Central memory CD8-positive, alpha-beta T cell (primary cell): ENCODE measurements around the gene POLA1.
A peak's percentile ranks its signal among the peaks of the same experiment; 100 is the strongest.

Experiments used
- ATAC-seq: fragments of 150-1000 bp; cut with Tn5 transposase; replicated peaks from 2 replicates; pipeline ENCODE4 v1.10.0; 2022; ENCODE audit warnings: mild to moderate bottlenecking, moderate FRiP score, moderate number of reproducible peaks; ENCODE audit not compliant: poor library complexity, severe bottlenecking; ENCODE audit errors: extremely low read depth
- DNase-seq, 2 donors: peaks; one replicate each; pipeline ENCODE4 v3.0.0; 2021; ENCODE audit warnings: low spot score in 2 of 2
- H3K27ac Mint-ChIP-seq: one replicate; pipeline ENCODE4 v1.8.0; 2022; ENCODE audit warnings: low read depth, mild to moderate bottlenecking, moderate library complexity, mixed read lengths
- H3K27me3 Mint-ChIP-seq: one replicate; pipeline ENCODE4 v1.8.0; 2022; ENCODE audit warnings: mixed read lengths
- H3K36me3 Mint-ChIP-seq: one replicate; pipeline ENCODE4 v1.8.0; 2022; ENCODE audit warnings: mild to moderate bottlenecking, moderate library complexity, mixed read lengths; ENCODE audit not compliant: insufficient read depth
- H3K4me1 Mint-ChIP-seq: one replicate; pipeline ENCODE4 v1.8.0; 2022; ENCODE audit warnings: mixed read lengths
- H3K4me3 Mint-ChIP-seq: one replicate; pipeline ENCODE4 v1.8.0; 2022; ENCODE audit warnings: mild to moderate bottlenecking, moderate library complexity, mixed read lengths
- H3K9me3 Mint-ChIP-seq: one replicate; pipeline ENCODE4 v1.8.0; 2022; ENCODE audit warnings: mixed read lengths

Gene POLA1

DNA sequence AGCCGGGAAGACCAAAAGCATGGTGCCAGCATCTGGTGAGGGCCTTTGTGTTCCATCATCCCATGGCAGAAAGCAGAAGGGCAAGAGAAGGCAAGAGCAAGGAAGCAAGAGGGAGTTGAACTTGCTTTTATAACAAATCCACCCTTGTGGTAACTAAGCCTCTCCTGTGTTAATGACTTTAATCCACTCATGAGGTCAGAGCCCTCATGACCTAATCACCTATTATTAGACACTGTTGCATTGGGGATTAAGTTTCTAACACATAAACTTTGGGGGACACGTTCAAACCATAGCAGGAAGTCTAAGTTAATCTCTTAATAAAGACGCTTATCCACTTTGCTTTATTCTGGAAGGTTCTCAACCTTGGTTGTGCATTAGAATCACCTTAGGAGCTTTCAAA, 34.1 kb upstream of the POLA1 start:
- no peaks in the 10 kb centered on the region for H3K27me3 Mint-ChIP-seq
- H3K9me3 Mint-ChIP-seq = no peaks in the 10 kb centered on the region
- no peak overlapping the region for H3K4me3 Mint-ChIP-seq
- ATAC-seq = no peak
- no peaks in the 10 kb centered on the region for H3K4me1 Mint-ChIP-seq
- H3K36me3 Mint-ChIP-seq = no peaks in the 10 kb centered on the region
- no peak overlapping the region for H3K27ac Mint-ChIP-seq
- DNase-seq = no peak

DNA sequence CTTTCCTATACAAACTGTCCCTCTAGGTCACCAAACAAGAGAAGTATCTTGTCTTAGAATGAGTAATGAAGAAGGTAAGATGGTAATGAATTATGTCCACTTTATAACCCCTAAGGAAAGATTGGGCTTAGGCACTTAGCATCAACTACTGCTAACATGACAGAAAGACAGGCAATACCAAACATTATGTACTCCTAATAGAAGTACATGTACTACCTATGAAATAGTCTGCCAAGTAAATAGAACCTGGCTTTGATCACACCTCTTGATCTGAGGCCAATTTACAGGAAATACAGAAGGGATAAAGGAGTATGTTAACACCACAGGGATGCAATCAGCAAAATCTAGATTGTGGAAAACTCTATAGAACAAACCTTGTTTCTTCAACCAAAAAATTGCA, 32.4 kb upstream of the POLA1 start:
- Mint-ChIP-seq H3K36me3 (no peaks in the 10 kb centered on the region), H3K4me1 (no peaks in the 10 kb centered on the region), H3K4me3 (no peak overlapping the region), H3K27me3 (no peaks in the 10 kb centered on the region), H3K27ac (no peak overlapping the region), H3K9me3 (no peaks in the 10 kb centered on the region)
- DNase-seq (no peak), ATAC-seq (no peak)

DNA sequence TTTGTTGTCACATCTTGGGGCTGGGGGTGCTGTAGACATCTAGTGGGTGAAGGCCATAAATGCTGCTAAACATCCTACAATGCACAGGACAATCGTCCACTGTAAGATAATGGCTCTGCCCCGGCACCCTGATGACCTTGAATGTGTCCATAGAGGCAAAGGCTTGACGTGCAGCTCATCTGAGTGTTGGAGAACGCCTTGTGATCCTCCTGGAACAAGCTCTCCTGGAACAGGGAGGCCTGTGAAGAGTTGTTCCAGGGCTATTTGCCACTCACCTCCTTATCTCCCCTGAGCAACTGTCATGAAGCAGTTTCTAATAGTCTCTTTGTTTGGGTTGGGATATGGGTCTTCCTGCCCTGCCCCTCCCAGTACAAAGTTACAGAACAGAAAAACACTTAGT, 31.4 kb upstream of the POLA1 start:
- ATAC-seq (no peak), DNase-seq (no peak)
- no peaks in the 10 kb centered on the region for H3K36me3 Mint-ChIP-seq
- no peaks in the 10 kb centered on the region for H3K9me3 Mint-ChIP-seq
- no peaks in the 10 kb centered on the region for H3K4me1 Mint-ChIP-seq
- no peak overlapping the region for H3K4me3 Mint-ChIP-seq
- no peak overlapping the region for H3K27ac Mint-ChIP-seq
- H3K27me3 Mint-ChIP-seq = no peaks in the 10 kb centered on the region

DNA sequence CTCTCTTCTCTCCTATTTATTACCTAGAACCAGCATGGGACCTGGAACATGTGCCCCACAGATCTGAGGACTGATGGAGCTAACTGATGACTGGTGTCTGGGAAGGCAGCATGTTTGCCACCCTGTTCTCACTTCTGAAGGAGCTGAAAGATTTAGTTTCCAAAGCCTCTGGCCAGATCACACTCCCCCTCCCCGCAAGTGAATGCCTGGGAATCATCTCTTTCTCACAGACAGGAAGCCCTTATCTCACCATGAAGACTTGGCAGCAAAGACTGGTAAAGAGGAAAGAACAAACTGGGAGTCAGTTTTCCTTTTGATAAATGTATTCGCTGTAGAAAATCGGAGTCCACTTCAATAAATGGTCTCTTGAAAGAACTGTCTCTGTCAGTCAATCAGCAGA, 25.6 kb upstream of the POLA1 start:
- Mint-ChIP-seq H3K27me3 (no peaks in the 10 kb centered on the region), H3K4me3 (no peak overlapping the region), H3K27ac (no peak overlapping the region), H3K36me3 (no peaks in the 10 kb centered on the region), H3K4me1 (no peaks in the 10 kb centered on the region), H3K9me3 (no peaks in the 10 kb centered on the region)
- ATAC-seq = no peak
- DNase-seq = no peak

DNA sequence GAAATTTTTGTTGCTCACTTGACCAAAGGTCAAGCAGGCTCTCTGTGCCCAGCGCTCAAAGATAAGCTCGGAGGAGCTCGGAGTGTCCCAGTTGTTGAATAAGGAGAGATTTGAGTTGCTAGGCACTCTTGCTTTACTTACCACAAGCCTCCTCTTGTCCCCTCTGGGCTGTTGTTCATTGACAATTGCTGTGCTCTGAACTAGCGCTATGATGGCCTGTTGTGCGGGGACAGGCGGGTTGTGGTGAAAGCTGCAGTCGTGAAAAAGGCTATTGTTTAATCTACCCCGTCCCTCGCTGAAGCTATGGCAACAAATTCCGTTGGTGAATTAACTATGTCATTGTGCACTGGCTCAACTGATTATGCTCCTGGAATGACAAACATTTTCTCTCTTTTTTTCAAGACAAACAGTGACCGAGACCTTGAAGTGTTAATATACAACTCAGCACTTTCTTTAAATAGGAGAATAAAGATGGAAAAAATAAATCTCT, 21.0 kb upstream of the POLA1 start:
- DNase-seq (no peak), ATAC-seq (no peak)
- Mint-ChIP-seq H3K27me3 (no peaks in the 10 kb centered on the region), H3K9me3 (no peaks in the 10 kb centered on the region), H3K27ac (no peak overlapping the region), H3K4me1 (no peaks in the 10 kb centered on the region), H3K4me3 (no peak overlapping the region), H3K36me3 (no peaks in the 10 kb centered on the region)

DNA sequence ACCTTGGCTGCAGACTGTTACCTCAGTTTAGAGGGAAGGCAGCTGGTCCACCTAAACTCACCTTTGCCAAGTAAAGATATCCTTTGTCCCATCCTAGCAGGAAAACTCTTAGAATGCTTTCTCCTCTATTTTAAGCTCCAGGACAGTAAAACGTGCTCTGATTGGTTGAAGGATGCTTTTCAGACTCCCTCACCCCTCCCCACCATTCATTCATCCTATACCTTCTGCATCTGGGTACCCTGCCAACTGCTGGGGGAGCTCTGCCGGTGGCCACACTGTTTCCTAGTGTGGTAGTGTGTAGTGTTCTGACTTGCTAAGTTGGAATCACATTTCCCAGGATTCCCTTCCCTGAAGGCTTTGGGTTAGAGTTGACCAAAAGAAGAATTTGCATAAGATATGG, 20.3 kb upstream of the POLA1 start:
- H3K9me3 Mint-ChIP-seq = no peaks in the 10 kb centered on the region
- no peak overlapping the region for H3K27ac Mint-ChIP-seq

DNA sequence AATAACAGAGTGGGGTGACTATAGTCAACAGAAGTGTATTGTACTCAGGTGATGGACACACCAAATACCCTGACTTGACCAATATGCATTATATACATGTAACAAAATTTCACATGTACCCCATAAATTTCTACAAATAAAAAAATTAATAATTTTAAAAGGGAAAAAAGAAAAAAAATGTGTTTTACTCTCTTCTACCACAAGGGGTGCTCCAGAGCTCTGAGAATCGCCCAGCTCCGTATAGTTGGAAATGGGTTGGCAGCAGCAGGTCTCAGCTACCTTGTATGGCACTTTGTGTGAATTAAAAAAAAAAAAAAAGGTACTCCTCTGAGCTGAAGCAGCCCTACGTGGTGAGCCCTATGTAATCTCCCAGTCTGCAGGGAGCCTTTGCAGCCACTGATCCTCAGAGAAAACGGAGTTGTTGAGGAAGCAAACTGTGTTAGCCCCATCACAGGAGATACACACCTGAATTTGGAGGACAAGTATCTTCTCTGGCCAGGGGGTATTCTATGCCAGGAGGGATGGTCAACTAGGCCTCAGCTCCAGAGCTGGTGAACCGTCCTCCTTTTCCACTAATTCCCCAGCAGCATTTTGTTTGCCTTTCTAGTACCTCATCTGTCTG, 17.2 kb upstream of the POLA1 start:
- DNase-seq (no peak), ATAC-seq (no peak)
- no peaks in the 10 kb centered on the region for H3K9me3 Mint-ChIP-seq
- H3K4me3 Mint-ChIP-seq = no peak overlapping the region
- no peaks in the 10 kb centered on the region for H3K36me3 Mint-ChIP-seq
- H3K27ac Mint-ChIP-seq = no peak overlapping the region
- H3K27me3 Mint-ChIP-seq = no peaks in the 10 kb centered on the region
- H3K4me1 Mint-ChIP-seq = no peaks in the 10 kb centered on the region

More for the DNA sequence above, 20.3 kb upstream of the POLA1 start:
- ATAC-seq (no peak), DNase-seq (no peak)
- Mint-ChIP-seq H3K36me3 (no peaks in the 10 kb centered on the region), H3K4me1 (no peaks in the 10 kb centered on the region), H3K27me3 (no peaks in the 10 kb centered on the region), H3K4me3 (no peak overlapping the region)

DNA sequence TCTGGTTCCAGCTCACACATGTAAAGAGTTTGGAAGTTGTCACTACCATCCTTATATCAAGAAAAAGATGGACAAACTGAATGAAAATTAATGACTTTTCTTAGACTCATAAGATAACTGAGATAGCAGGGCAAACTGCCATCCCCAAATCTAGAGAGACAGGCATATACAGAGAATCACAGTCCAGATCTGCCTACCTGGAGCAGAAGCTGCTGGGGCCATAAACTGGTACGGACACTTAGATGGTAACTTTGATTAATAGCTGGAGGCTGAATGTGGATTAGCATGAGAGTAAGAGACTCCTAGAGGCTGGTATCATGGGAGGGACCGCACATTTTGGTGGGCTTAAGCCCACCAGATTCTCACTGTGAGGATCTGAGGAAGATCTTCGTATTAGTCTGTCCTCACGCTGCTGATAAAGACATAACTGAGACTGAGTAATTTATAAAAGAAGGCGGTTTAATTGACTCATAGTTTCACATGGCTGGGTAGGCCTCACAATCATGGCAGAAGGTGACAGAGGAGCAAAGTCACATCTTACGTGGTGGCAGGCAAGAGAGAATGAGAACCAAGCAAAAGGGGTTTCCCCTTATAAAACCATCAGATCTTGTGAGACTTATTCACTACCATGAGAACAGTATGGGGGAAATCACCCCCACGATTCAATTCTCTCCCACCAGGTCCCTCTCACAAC, 10.8 kb upstream of the POLA1 start:
- H3K27ac Mint-ChIP-seq = no peak overlapping the region
- DNase-seq = no peak
- ATAC-seq = no peak
- no peaks in the 10 kb centered on the region for H3K27me3 Mint-ChIP-seq
- no peaks in the 10 kb centered on the region for H3K4me1 Mint-ChIP-seq
- H3K36me3 Mint-ChIP-seq = no peaks in the 10 kb centered on the region
- H3K9me3 Mint-ChIP-seq = no peaks in the 10 kb centered on the region
- H3K4me3 Mint-ChIP-seq = no peak overlapping the region

DNA sequence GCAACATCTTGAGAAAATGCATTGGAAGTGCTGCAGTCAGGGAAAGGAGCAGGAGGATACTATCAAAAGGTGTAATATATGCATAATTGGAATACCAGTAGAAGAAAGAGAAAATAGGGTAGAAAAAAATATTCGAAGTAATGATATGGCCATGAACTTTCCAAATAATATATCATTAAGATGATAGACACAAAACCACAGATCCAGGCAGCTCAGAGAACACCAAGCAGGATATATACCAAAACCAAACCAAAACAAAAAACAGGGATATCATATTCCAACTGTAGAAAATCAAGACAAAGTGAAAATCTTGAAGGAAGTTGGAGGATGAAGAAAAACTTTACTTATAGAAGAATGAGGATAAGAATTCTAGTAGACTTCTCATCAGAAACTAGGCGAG, 9.7 kb upstream of the POLA1 start:
- H3K9me3 Mint-ChIP-seq = no peaks in the 10 kb centered on the region

DNA sequence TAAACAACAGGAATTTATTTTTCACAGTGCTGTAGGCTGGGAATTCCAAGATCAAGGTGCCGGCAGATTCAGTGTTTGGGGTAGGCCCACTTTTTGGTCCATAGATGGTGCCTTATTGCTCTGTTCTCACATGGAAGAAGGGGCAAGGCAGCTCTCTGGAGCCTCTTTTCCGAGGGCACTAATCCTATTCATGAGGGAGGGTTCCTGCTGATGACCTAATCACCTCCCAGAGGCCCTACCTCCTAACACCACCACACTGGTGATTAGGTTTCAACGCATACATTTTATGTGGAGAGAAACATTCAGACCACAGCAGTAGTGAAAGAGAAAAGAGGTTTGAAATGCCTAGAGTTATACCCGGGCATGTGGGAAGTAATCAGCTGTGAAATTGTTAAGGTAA, 1.4 kb upstream of the POLA1 start:
- peaks cover 14% of the 10 kb centered on the region for H3K4me1 Mint-ChIP-seq
- no peak overlapping the region for H3K27ac Mint-ChIP-seq
- H3K27me3 Mint-ChIP-seq = no peaks in the 10 kb centered on the region
- ATAC-seq (no peak), DNase-seq (no peak)
- H3K9me3 Mint-ChIP-seq = no peaks in the 10 kb centered on the region
- peaks cover 7% of the 10 kb centered on the region for H3K36me3 Mint-ChIP-seq
- H3K4me3 Mint-ChIP-seq = peak overlapping the region; percentile 89

More for the DNA sequence above, 9.7 kb upstream of the POLA1 start:
- H3K36me3 Mint-ChIP-seq = no peaks in the 10 kb centered on the region
- H3K27ac Mint-ChIP-seq = no peak overlapping the region
- DNase-seq (no peak), ATAC-seq (no peak)
- H3K27me3 Mint-ChIP-seq = no peaks in the 10 kb centered on the region
- no peak overlapping the region for H3K4me3 Mint-ChIP-seq
- H3K4me1 Mint-ChIP-seq = no peaks in the 10 kb centered on the region

DNA sequence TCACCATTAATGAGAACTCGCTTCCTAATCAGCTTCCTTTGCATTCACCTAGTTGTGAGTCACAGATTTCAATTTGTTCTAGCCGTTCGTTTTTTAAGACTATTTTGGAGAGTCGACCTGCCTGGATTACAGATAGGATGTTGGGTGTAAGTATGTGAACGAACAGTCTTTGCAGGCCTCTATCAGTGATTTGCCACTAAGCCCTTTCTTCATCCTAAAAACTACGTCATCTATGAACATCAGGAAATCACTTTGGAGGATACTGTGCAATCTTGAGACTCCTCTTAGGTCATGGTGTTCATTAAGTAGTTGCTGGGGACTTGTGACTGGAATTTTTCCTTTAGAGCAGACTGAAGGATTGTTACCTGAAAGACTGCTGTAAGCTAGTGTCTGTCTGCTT, 1.1 kb downstream of the POLA1 start:
- DNase-seq (no peak), ATAC-seq (no peak)
- peak overlapping the region; percentile 89 for H3K4me3 Mint-ChIP-seq
- H3K36me3 Mint-ChIP-seq = peaks cover 7% of the 10 kb centered on the region
- peak overlapping the region; percentile 92 for H3K27ac Mint-ChIP-seq
- no peaks in the 10 kb centered on the region for H3K27me3 Mint-ChIP-seq
- no peaks in the 10 kb centered on the region for H3K9me3 Mint-ChIP-seq
- H3K4me1 Mint-ChIP-seq = peaks cover 14% of the 10 kb centered on the region

DNA sequence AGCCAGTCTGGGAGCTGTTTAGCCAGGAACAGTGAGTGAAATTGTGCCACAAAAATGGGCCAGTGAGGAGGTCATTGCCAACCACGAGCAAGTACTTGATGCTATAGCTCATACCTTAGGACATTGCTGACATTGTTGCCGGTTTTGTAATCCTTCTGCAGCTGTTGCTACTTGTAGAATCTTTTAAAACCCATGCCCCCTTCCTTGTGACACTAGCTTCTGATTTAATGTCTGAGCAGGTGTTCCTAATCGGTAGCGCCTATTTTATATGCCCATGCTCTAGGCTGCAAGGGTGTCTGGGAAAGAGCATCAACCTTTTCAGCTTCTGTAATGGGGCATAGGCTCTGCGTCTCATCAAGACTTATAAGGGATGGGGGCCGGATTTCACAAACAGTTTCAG, 2.6 kb downstream of the POLA1 start:
- Mint-ChIP-seq H3K9me3 (no peaks in the 10 kb centered on the region), H3K27ac (no peak overlapping the region), H3K4me1 (peaks cover 14% of the 10 kb centered on the region), H3K27me3 (no peaks in the 10 kb centered on the region), H3K36me3 (peaks cover 7% of the 10 kb centered on the region), H3K4me3 (no peak overlapping the region)
- DNase-seq (no peak), ATAC-seq (no peak)

DNA sequence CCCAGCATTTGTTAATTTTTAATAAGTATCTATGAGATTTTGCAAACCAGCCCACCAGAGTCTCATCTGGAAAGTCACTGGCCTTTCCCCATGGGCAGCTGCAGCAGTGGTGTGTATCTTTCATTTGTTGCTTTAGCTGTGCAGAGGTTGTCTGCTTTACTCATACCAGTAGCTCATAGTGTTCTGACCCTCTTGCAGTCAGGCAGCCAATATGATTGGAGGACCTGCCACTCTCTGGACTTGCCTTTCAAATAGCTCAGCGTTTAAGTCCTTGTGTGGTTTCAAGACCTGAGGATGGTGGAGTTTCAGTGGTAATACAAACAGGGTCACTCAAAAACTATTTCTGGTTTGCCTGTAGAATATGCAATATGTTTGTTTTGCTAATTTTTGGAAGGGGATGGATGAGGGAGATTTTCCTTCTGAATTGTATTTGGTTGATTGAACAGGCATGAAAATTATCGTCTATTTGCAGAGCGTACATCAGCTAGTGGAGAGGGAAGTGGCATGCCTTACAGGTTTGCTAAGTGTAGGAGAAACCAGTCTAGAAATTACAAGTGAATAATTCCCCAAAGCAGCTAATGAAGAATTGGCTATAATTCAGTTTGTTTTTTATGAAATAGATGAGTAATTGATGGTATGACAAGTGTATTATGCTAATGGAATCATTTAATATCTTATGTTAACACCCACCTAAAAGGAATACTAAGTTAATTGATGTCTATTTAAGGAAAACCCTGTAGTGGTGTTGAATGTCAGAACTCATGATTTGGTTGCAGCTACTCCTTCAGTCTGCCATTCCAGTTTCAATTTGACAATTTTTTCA, 8.9 kb downstream of the POLA1 start:
- H3K4me3 Mint-ChIP-seq = no peak overlapping the region
- H3K9me3 Mint-ChIP-seq = no peaks in the 10 kb centered on the region
- no peaks in the 10 kb centered on the region for H3K4me1 Mint-ChIP-seq
- H3K27ac Mint-ChIP-seq = no peak overlapping the region
- ATAC-seq (no peak), DNase-seq (no peak)
- H3K27me3 Mint-ChIP-seq = no peaks in the 10 kb centered on the region
- H3K36me3 Mint-ChIP-seq = peaks cover 7% of the 10 kb centered on the region
